HG03432 (cell line): ENCODE data around the gene EXOC4.

ENCODE experiments used
- ATAC-seq: cut with Tn5 transposase; IDR thresholded peaks from one replicate; pipeline ENCODE4 v1.9.1; 2021; ENCODE audit warnings: mild to moderate bottlenecking, moderate library complexity; ENCODE audit not compliant: unreplicated experiment

Gene EXOC4

GRCh38 chr7:133481676-133482075 lies 228.8 kb downstream of the EXOC4 start:
- ATAC-seq = no peak

- no peak for ATAC-seq
Measured at GRCh38 chr7:133482599-133482998, 229.7 kb downstream of the EXOC4 start.

GRCh38 chr7:133484086-133484485 lies 231.2 kb downstream of the EXOC4 start:
- ATAC-seq = no peak

GRCh38 chr7:133489906-133490305 lies 237.0 kb downstream of the EXOC4 start:
- ATAC-seq = no peak

GRCh38 chr7:133491201-133491691 lies 238.4 kb downstream of the EXOC4 start:
- ATAC-seq = no peak

DNA sequence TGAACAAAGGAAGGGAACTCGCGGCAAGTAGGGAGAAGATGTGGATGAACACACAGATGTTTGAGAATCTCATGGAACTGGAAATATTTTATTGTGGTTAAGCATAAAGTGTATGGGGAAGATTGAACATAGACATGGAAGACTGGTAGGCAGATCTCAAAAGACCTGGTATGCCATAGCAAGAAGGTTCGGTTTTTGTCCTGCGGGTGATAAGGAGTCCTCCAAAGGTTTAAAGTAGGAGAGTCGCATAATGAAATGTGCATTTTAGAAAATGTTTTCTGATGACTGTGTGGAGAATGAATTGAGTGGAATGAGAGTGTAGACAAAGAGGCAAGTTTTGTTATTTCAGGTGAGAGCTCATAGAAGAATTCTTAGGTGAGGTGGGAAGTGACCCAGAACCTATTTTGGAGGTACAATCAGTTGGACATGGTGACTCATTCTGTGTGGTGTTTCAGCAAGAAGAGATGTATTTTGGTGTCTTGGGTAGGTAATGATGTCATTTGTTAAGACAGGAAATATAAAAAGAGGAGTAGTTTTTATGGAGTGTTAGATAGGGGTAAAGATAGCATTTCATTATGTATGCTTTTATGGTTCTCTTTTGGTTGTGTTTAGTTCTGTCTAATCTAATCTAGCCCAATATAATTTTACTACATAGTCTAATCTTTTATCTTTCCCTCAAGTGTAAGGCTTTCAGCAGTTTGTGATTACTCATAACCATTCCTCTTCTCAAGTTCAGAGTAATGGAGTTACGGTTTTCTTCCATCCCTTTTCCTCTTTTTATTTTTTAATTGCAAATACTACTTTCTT lies 239.2 kb downstream of the EXOC4 start:
- no peak for ATAC-seq

DNA sequence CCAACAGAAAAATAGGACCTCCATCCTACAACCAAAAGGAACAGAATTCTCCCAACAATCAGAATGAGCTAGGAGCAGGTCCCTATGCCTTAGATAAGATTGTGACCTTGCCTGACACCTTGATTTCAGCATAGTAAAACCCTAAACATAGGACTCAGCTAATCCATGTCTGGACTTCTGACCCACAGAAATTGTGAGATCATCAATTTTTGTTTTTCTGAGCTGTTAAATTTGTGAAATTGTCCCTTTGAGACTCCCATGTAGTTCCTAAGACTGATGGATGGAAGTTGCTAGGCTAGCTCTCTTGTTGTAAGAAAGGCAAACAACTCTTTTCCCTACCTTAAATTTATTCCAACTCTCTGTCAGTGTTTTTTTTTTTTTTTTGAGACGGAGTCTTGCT lies 244.2 kb downstream of the EXOC4 start:
- no peak for ATAC-seq

DNA sequence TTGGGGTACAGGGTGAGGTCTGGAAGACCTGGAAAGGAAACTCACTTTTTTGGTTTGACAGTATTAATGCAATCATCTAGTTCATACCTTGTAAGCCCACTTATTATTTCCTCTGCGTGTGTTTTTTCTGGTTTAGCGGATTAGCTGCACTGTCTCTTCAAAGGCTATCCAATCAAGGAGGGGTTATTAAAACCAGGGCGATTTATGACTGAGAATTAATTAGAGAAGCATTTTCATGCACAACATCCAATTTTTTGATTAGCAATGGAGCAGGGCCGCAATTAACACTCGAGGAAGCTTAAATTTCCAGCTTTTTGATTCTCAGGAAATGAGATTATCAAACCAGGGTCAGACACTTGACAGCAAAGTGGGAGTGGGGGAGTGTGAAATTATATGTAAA lies 248.9 kb downstream of the EXOC4 start:
- no peak for ATAC-seq

GRCh38 chr7:133502498-133502897 lies 249.6 kb downstream of the EXOC4 start:
- no peak for ATAC-seq

DNA sequence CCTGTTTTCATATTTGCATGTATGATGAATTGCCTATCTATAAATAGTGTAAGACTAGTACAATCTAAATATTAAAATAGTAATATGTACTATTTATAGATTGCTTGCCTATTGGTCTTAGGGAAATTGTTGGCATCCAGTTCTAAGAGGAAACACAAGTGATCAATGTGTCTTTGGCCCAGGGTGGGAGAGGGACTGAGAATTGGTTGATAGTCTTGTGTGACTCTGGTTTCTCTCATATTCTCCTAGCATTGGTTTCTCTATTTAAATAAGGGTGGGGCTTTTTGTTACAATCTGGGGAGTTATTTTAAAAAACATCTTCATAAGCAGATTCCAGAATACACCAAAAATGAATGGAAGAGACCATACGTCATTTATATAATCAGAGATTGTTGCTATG lies 250.1 kb downstream of the EXOC4 start:
- ATAC-seq = no peak

GRCh38 chr7:133504825-133505224 lies 251.9 kb downstream of the EXOC4 start:
- ATAC-seq = no peak

- ATAC-seq = no peak
Measured at GRCh38 chr7:133509822-133510221, 256.9 kb downstream of the EXOC4 start.

GRCh38 chr7:133510326-133511055 lies 257.6 kb downstream of the EXOC4 start:
- no peak for ATAC-seq

DNA sequence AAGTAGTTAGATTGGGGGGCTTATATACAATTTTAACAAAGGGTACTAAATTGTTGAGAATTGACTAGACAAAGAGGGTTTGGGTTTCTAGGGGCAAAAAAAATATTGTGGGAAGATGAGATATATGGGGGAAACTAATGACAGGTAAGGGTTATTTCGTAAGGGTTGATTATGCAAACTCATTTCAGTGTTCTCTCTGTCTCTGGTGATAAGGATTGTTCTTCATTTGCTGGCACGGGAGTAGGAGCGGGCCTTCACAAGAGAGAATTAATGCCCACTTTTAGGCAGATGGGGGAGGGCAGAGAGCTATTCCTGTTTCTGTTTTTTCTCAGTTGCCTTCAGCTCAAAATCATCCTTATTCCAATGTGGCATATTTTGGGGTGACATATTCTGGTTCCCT lies 258.4 kb downstream of the EXOC4 start:
- ATAC-seq = no peak

DNA sequence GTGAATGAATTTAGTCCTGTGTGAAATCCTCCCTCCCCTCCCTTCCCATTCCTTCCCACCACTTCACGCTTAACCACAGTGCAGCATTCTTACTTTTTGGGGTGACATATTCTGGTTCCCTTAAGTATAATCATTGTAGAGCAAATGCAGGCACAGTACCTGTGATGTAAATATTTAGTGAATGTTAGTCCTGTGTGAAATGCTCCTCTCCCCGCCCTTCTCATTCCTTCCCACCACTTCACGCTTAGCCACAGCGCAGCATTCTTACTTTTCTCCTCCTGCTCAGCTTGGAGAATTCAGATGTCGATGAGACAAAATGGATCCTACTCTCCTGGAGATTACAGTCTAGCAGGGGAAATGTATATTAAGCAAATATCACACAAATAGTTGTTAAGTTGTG lies 258.8 kb downstream of the EXOC4 start:
- no peak for ATAC-seq

DNA sequence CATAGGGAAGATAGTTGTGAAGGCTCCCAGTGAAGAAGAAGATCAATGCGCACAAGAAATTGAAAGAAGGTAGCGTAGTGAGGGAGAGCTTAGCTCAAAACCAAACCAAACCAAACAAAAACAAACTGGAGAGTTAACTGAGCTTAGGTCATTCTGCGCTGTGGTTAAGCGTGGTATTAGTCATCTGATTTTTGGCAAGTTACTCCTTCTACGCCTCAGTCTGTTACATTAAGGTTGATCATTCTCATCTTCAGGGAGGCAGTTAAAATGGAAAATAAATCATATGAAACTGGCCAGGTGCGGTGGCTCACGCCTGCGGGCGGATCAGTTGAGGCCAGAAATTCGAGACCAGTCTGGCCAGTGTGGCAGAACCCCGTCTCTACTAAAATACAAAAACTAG lies 259.7 kb downstream of the EXOC4 start:
- no peak for ATAC-seq

DNA sequence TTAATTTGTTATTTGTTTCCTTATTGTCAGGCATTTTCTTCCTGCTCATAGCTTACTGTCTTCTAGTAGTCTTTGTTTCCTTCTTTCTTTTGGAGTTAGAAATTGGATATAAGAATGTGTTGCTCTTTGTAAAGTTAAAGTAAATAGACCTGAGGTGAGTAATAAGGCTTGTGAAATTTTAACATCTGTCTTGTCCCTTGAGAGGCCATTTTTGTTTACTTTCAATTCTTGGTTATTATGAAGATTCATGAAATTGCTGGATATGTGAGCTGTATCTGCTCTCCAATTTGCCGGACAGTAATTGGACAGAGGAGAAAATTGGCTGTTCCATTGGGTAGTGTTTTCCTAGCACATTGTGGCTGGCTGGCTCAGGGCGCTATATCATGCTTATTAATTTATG lies 260.7 kb downstream of the EXOC4 start:
- ATAC-seq = no peak

GRCh38 chr7:133514551-133514950 lies 261.7 kb downstream of the EXOC4 start:
- no peak for ATAC-seq

DNA sequence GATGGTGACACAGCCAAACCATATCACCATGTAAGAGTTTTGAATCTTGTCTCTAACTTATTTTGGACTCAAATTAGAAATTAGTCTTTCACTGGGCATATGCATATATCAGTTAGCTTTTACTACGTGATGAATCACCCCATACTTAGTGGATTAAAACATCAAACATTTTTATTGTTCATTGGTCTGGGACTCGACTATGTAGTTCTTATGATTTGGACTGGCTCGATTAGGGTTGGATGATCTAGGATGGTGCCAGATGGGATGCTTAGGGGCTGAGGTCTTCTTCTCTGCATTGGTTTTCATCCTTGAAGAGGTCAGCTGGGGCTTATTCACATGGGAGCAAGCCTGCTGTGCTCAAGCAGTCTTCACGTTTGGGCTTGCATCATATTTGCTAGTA lies 264.9 kb downstream of the EXOC4 start:
- no peak for ATAC-seq

DNA sequence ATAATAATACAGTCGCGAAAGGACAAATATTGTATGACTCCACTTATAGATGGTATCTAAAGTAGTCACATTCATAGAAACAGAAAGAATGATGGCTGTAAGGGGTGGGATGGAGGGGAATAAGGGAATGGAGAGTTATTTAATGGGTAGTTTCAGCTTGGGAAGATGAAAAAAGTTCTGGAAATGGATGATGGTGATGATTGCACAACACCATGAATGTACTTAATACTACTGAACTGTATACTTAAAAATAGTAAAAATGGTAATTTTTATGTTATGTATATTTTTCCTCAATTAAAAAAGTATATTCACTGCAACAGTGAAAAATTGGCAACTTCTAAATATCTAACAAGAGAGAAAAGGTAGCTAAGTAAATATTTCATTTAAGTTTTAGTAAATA lies 265.8 kb downstream of the EXOC4 start:
- no peak for ATAC-seq

DNA sequence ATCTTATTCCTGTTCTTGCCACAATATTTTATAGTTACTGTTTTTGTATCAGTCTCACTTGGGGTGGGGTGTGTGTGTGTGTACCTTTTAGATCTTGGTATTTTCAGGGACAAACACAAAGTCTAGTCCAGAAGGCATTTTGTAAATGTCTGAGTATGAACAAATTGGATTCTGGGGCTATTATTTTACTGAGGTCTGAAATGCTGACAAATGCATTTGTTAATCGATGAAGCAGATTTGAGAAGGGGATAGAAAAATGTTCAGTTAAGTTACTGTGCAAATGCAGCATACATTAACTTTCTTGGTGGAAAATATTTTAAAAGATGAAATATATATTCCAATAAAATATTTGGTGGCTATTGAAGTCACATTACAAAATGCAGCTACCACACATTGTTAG lies 267.4 kb downstream of the EXOC4 start:
- ATAC-seq = no peak

DNA sequence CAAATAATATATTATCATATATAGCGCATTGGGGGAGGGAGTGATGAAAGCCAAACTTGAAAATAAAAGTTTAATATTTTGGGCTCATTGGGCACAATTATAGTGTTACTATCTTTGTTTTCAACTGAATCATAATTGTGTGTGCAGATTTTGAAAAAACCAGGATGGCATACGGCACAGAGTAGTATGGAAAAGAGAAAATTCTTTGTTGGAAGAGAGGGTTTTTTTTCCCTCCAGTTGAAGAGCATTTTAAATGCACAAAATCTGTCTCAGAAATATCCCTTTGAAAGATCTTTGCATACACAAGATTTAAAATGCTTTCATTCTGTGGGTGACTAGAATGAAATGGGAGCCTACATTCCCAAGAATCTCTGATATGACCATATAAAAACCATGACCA lies 269.6 kb downstream of the EXOC4 start:
- no peak for ATAC-seq
